NB4 (cell line): ENCODE results near the gene SCUBE3.
A peak's percentile ranks its signal among the peaks of the same experiment; 100 is the strongest.

Source experiments
- DNase-seq: peaks from one replicate; pipeline ENCODE4 v3.0.0; 2010; ENCODE audit warnings: low read depth
- H3K4me3 ChIP-seq: one replicate; pipeline ENCODE4 v1.5.1; 2011; ENCODE audit warnings: mild to moderate bottlenecking, low read depth, low read length, moderate library complexity
- MAX ChIP-seq: IDR thresholded peaks from 2 replicates; pipeline ENCODE4 v1.6.1; 2011; ENCODE audit warnings: low read depth, low read length
- MYC ChIP-seq: IDR thresholded peaks from 2 replicates; pipeline ENCODE4 v1.6.1; 2011; ENCODE audit warnings: low read depth, low read length
- POLR2A ChIP-seq: IDR thresholded peaks from 2 replicates; pipeline ENCODE4 v1.6.1; 2011; ENCODE audit warnings: mild to moderate bottlenecking; ENCODE audit not compliant: insufficient read length; ENCODE audit errors: extremely low read depth
- TF ChIP-seq, protein P1 (sequence below): IDR thresholded peaks from one replicate; pipeline ENCODE4 v1.5.1; 2012; ENCODE audit warnings: low read depth, low read length

Gene SCUBE3

GRCh38 chr6:35299674-35300073 lies 85.9 kb downstream of the SCUBE3 start:
- TF ChIP-seq POLR2A: no peak
- peak; percentile 60; the same call in 1 of the 2 replicates for TF ChIP-seq MYC
- TF ChIP-seq, protein P1, sequence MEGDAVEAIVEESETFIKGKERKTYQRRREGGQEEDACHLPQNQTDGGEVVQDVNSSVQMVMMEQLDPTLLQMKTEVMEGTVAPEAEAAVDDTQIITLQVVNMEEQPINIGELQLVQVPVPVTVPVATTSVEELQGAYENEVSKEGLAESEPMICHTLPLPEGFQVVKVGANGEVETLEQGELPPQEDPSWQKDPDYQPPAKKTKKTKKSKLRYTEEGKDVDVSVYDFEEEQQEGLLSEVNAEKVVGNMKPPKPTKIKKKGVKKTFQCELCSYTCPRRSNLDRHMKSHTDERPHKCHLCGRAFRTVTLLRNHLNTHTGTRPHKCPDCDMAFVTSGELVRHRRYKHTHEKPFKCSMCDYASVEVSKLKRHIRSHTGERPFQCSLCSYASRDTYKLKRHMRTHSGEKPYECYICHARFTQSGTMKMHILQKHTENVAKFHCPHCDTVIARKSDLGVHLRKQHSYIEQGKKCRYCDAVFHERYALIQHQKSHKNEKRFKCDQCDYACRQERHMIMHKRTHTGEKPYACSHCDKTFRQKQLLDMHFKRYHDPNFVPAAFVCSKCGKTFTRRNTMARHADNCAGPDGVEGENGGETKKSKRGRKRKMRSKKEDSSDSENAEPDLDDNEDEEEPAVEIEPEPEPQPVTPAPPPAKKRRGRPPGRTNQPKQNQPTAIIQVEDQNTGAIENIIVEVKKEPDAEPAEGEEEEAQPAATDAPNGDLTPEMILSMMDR: no peak
- TF ChIP-seq MAX: 0 out of 2 replicates have a peak, but pooled peaks have one; percentile 6
- peak; percentile 94 for DNase-seq
- H3K4me3 ChIP-seq: peak overlapping the region; percentile 72

DNA sequence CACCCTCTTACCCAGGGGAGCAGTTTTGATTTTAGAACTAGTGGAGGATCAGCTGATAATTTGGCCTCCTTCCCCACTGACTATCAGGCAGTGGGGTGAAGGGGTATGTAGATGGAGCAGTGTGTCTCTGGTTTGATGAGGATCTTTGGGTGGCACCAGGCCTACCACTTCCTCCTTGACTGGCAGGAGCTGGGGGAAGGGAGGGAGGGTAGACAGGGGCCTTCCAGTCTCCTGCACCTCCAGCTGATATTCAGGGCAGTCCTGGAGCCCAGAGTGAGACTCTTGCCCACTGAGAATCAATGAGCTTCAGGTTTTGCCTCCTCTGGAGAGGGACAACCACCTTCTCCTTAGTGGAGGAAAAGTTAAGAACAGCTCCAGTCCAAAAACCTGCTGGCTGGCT lies 87.1 kb downstream of the SCUBE3 start:
- no peak for TF ChIP-seq POLR2A
- TF ChIP-seq MAX: no peak
- DNase-seq: peak; percentile 68
- peak overlapping the region; percentile 72 for H3K4me3 ChIP-seq
